Measurements from ENCODE around the gene KAT14. TPM values are rescaled to one million over a fixed set of nuclear protein-coding genes. Genes with fewer than 3 reads are reported as not detected.
"Not testable (repeated sequence)": the region's sequence is repeated elsewhere in the genome, so short reads cannot be mapped to it uniquely, and the experiment has no call there.

The KAT14 gene
- total and polyA plus RNA-seq, 7 experiments from 2014 or later: 12.3 to 26.7 (median 18.8) TPM

- Mint-ChIP-seq H3K27ac (no peak overlapping the region), H3K4me3 (no peak overlapping the region), H3K9me3 (no peaks in the 10 kb centered on the region), H3K4me1 (peaks cover 0 to 11% (median 6%) of the 10 kb centered on the region in 7 donors), H3K27me3 (no peaks in the 10 kb centered on the region), H3K36me3 (peaks cover 16 to 48% (median 29%) of the 10 kb centered on the region in 5 donors)
- Histone ChIP-seq H3K27ac (ENCODE audit: low read depth, low read length) (no peak overlapping the region), H3K36me3 (ENCODE audit: control insufficient read depth in 2 of 3, insufficient read depth in 3 of 3, low read length in 3 of 3) (peaks cover 0 to 63% (median 15%) of the 10 kb centered on the region in 3 experiments), H3K4me3 (ENCODE audit: low read length) (no peak overlapping the region), H3K27me3 (ENCODE audit: control insufficient read depth in 2 of 2, insufficient read depth in 2 of 2, low read length in 2 of 2) (no peaks in the 10 kb centered on the region), H3K9me3 (ENCODE audit: control insufficient read depth in 2 of 3, low read length in 3 of 3) (no peaks in the 10 kb centered on the region), H3K4me1 (ENCODE audit: control insufficient read depth in 2 of 2, insufficient read depth in 2 of 2, low read length in 2 of 2) (no peaks in the 10 kb centered on the region)
- POLR2A ChIA-PET: no interaction called here
- DNase-seq (no peak), ATAC-seq (no peak)
- CTCF ChIA-PET: no interaction called here
- intact Hi-C loops (cut with micrococcal nuclease): no loop called here
Measured at GRCh38 chr20:18187020-18187419, 49.4 kb downstream of the KAT14 start.

DNA sequence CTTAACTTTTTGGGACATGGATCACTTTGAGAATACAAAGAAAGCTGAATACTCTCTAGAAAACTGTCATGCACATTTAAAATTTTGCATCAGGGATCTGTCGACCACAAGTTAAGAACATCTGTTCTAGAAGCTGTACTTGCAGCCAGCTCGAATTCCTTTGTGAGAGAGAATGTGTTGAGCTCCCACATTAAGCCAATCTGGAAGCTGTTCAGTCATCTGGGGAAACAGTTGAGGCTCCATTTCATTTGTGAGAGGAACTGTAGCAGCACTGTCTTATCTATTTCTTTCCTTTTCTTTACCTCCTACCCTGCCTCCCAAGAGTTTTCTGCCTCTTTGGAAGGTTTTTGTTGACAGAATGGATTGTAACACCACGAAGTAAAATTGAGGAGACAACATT, 50.8 kb downstream of the KAT14 start:
- Mint-ChIP-seq H3K27me3 (no peaks in the 10 kb centered on the region), H3K4me1 (peaks cover 0 to 11% (median 6%) of the 10 kb centered on the region in 7 donors), H3K9me3 (no peaks in the 10 kb centered on the region), H3K36me3 (peaks cover 11 to 37% (median 20%) of the 10 kb centered on the region in 5 donors), H3K4me3 (no peak overlapping the region), H3K27ac (peak overlapping the region in 4 of 9 donors; percentile 15 to 66 (median 58))
- ATAC-seq (no peak), DNase-seq (no peak)
- POLR2A ChIA-PET: interaction anchor here (0.7 kb wide), 1 partner anchor 289 kb away, joined by 4 read pairs; no protein-coding TSS in a partner anchor
- CTCF ChIA-PET: interaction anchor here (0.6 to 0.7 kb wide), 2 partner anchors 13 to 573 kb away, joined by 3 read pairs; no protein-coding TSS in a partner anchor
- Histone ChIP-seq H3K4me1 (ENCODE audit: control insufficient read depth in 2 of 2, insufficient read depth in 2 of 2, low read length in 2 of 2) (no peaks in the 10 kb centered on the region), H3K27me3 (ENCODE audit: control insufficient read depth in 2 of 2, insufficient read depth in 2 of 2, low read length in 2 of 2) (no peaks in the 10 kb centered on the region), H3K9me3 (ENCODE audit: control insufficient read depth in 2 of 3, low read length in 3 of 3) (no peaks in the 10 kb centered on the region), H3K4me3 (ENCODE audit: low read length) (no peak overlapping the region), H3K27ac (ENCODE audit: low read depth, low read length) (no peak overlapping the region), H3K36me3 (ENCODE audit: control insufficient read depth in 2 of 3, insufficient read depth in 3 of 3, low read length in 3 of 3) (peaks cover 0 to 54% (median 14%) of the 10 kb centered on the region in 3 experiments)
- intact Hi-C loops (cut with micrococcal nuclease): no loop called here

- no peaks in the 10 kb centered on the region for H3K4me1 ChIP-seq (ENCODE audit: control insufficient read depth in 2 of 2, insufficient read depth in 2 of 2, low read length in 2 of 2)
- H3K27ac Mint-ChIP-seq: peak overlapping the region in 6 of 9 donors; percentile 7 to 50 (median 38)
- H3K36me3 ChIP-seq (ENCODE audit: control insufficient read depth in 2 of 3, insufficient read depth in 3 of 3, low read length in 3 of 3): peaks cover 0 to 34% (median 0%) of the 10 kb centered on the region in 3 experiments
- no peaks in the 10 kb centered on the region for H3K9me3 Mint-ChIP-seq
- no peak overlapping the region for H3K4me3 Mint-ChIP-seq
- H3K4me3 ChIP-seq (ENCODE audit: low read length): no peak overlapping the region
- intact Hi-C loops (cut with micrococcal nuclease): no loop called here
- no peak overlapping the region for H3K27ac ChIP-seq (ENCODE audit: low read depth, low read length)
- H3K27me3 Mint-ChIP-seq: no peaks in the 10 kb centered on the region
- ATAC-seq (no peak), DNase-seq (no peak)
- POLR2A ChIA-PET: no interaction called here
- H3K9me3 ChIP-seq (ENCODE audit: control insufficient read depth in 2 of 3, low read length in 3 of 3): no peaks in the 10 kb centered on the region
- no peaks in the 10 kb centered on the region for H3K27me3 ChIP-seq (ENCODE audit: control insufficient read depth in 2 of 2, insufficient read depth in 2 of 2, low read length in 2 of 2)
- CTCF ChIA-PET: no interaction called here
- peaks cover 5 to 24% (median 15%) of the 10 kb centered on the region in 5 donors for H3K36me3 Mint-ChIP-seq
- H3K4me1 Mint-ChIP-seq: peaks cover 0 to 11% (median 6%) of the 10 kb centered on the region in 7 donors
Measured at GRCh38 chr20:18190338-18191233, 52.9 kb downstream of the KAT14 start.

GRCh38 chr20:18191306-18191705, 53.6 kb downstream of the KAT14 start:
- H3K36me3 Mint-ChIP-seq: peaks cover 5 to 22% (median 8%) of the 10 kb centered on the region in 5 donors
- H3K4me3 ChIP-seq (ENCODE audit: low read length): no peak overlapping the region
- CTCF ChIA-PET: no interaction called here
- H3K9me3 Mint-ChIP-seq: no peaks in the 10 kb centered on the region
- no peak overlapping the region for H3K27ac ChIP-seq (ENCODE audit: low read depth, low read length)
- no peaks in the 10 kb centered on the region for H3K9me3 ChIP-seq (ENCODE audit: control insufficient read depth in 2 of 3, low read length in 3 of 3)
- H3K27me3 Mint-ChIP-seq: no peaks in the 10 kb centered on the region
- no peak for DNase-seq
- H3K4me1 Mint-ChIP-seq: peaks cover 0 to 11% (median 6%) of the 10 kb centered on the region in 7 donors
- intact Hi-C loops (cut with micrococcal nuclease): no loop called here
- H3K36me3 ChIP-seq (ENCODE audit: control insufficient read depth in 2 of 3, insufficient read depth in 3 of 3, low read length in 3 of 3): peaks cover 0 to 27% (median 0%) of the 10 kb centered on the region in 3 experiments
- POLR2A ChIA-PET: no interaction called here
- peak overlapping the region in 2 of 9 donors; percentile 29 to 52 for H3K27ac Mint-ChIP-seq
- no peak for ATAC-seq
- H3K4me1 ChIP-seq (ENCODE audit: control insufficient read depth in 2 of 2, insufficient read depth in 2 of 2, low read length in 2 of 2): no peaks in the 10 kb centered on the region
- H3K27me3 ChIP-seq (ENCODE audit: control insufficient read depth in 2 of 2, insufficient read depth in 2 of 2, low read length in 2 of 2): no peaks in the 10 kb centered on the region
- no peak overlapping the region for H3K4me3 Mint-ChIP-seq

DNA sequence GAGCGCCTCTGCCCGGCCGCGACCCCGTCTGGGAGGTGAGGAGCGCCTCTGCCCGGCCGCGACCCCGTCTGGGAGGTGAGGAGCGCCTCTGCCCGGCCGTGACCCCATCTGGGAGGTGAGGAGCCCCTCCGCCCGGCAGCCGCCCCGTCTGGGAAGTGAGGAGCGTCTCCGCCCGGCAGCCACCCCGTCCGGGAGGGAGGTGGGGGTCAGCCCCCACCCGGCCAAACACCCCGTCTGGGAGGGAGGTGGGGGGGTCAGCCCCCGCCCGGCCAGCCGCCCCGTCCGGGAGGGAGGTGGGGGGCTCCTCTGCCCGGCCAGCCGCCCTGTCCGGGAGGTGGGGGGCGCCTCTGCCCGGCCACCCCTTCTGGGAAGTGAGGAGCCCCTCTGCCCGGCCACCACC, 56.8 kb downstream of the KAT14 start:
- H3K9me3 Mint-ChIP-seq: not testable (repeated sequence)

GRCh38 chr20:18195931-18196330, 58.3 kb downstream of the KAT14 start:
- H3K4me3 ChIP-seq (ENCODE audit: low read length): no peak overlapping the region
- H3K27ac ChIP-seq (ENCODE audit: low read depth, low read length): no peak overlapping the region
- H3K27ac Mint-ChIP-seq: no peak overlapping the region
- CTCF ChIA-PET: no interaction called here
- peaks cover 0 to 2% (median 0%) of the 10 kb centered on the region in 5 donors for H3K27me3 Mint-ChIP-seq
- H3K4me1 ChIP-seq (ENCODE audit: control insufficient read depth in 2 of 2, insufficient read depth in 2 of 2, low read length in 2 of 2): no peaks in the 10 kb centered on the region
- H3K36me3 Mint-ChIP-seq: peaks cover 0 to 12% (median 4%) of the 10 kb centered on the region in 5 donors
- no peaks in the 10 kb centered on the region for H3K36me3 ChIP-seq (ENCODE audit: control insufficient read depth in 2 of 3, insufficient read depth in 3 of 3, low read length in 3 of 3)
- no peak for ATAC-seq
- H3K27me3 ChIP-seq (ENCODE audit: control insufficient read depth in 2 of 2, insufficient read depth in 2 of 2, low read length in 2 of 2): no peaks in the 10 kb centered on the region
- no peaks in the 10 kb centered on the region for H3K9me3 ChIP-seq (ENCODE audit: control insufficient read depth in 2 of 3, low read length in 3 of 3)
- peaks cover 0 to 1% (median 0%) of the 10 kb centered on the region in 11 donors for H3K9me3 Mint-ChIP-seq
- intact Hi-C loops (cut with micrococcal nuclease): no loop called here
- POLR2A ChIA-PET: no interaction called here
- no peak overlapping the region for H3K4me3 Mint-ChIP-seq
- no peak for DNase-seq
- H3K4me1 Mint-ChIP-seq: no peaks in the 10 kb centered on the region

More for the DNA sequence above, 56.8 kb downstream of the KAT14 start:
- H3K4me3 ChIP-seq (ENCODE audit: low read length); POLR2A ChIA-PET; H3K27ac Mint-ChIP-seq; ATAC-seq; CTCF ChIA-PET; H3K36me3 ChIP-seq (ENCODE audit: control insufficient read depth in 2 of 3, insufficient read depth in 3 of 3, low read length in 3 of 3); H3K4me1 ChIP-seq (ENCODE audit: control insufficient read depth in 2 of 2, insufficient read depth in 2 of 2, low read length in 2 of 2); DNase-seq; H3K9me3 ChIP-seq (ENCODE audit: control insufficient read depth in 2 of 3, low read length in 3 of 3); intact Hi-C loops (cut with micrococcal nuclease); H3K27me3 Mint-ChIP-seq; H3K27ac ChIP-seq (ENCODE audit: low read depth, low read length); H3K27me3 ChIP-seq (ENCODE audit: control insufficient read depth in 2 of 2, insufficient read depth in 2 of 2, low read length in 2 of 2); H3K4me3 Mint-ChIP-seq: not testable (repeated sequence)
- H3K4me1 Mint-ChIP-seq: peaks cover 0 to 11% (median 6%) of the 10 kb centered on the region in 7 donors
- peaks cover 0 to 10% (median 0%) of the 10 kb centered on the region in 5 donors for H3K36me3 Mint-ChIP-seq

Measured in naive thymus-derived CD4-positive, alpha-beta T cell (primary cell).